ENCODE measurements around the gene TSKS.

Gene TSKS

DNA sequence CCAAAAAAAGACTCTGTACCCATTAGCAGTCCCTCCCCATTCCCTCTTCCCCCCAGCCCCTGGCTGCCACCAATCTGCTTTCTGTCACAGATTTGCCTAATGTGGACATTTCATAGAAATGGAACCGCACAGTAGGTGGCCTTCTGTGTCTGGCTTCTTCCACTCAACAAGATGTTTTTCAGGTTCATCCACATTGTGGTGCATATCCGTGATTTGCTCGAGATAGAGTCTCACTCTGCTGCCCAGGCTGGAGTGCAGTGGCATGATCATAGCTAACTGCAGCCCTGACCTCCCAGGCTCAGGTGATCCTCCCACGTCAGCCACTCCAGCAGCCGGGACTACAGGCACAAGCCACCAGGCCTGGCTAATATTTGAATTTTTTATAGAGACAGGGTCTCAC is 24.6 kb upstream of the TSKS start:
- H3K36me3 ChIP-seq (replicated peaks; ENCODE audit: low read depth, low read length): peaks cover 31% of the 10 kb centered on the region
- H3K79me2 ChIP-seq (ENCODE audit: low read length): no peaks in the 10 kb centered on the region
- H3K4me2 ChIP-seq (ENCODE audit: low read length): no peak overlapping the region
- no peak overlapping the region for H3K27ac ChIP-seq (ENCODE audit: low read length)
- no peak overlapping the region for H2AFZ ChIP-seq (ENCODE audit: low read depth, low read length)
- no peak overlapping the region for H3K9ac ChIP-seq (ENCODE audit: low read length)
- H4K20me1 ChIP-seq (ENCODE audit: insufficient read depth, low read length): no peaks in the 10 kb centered on the region
- TF ChIP-seq, protein P1, sequence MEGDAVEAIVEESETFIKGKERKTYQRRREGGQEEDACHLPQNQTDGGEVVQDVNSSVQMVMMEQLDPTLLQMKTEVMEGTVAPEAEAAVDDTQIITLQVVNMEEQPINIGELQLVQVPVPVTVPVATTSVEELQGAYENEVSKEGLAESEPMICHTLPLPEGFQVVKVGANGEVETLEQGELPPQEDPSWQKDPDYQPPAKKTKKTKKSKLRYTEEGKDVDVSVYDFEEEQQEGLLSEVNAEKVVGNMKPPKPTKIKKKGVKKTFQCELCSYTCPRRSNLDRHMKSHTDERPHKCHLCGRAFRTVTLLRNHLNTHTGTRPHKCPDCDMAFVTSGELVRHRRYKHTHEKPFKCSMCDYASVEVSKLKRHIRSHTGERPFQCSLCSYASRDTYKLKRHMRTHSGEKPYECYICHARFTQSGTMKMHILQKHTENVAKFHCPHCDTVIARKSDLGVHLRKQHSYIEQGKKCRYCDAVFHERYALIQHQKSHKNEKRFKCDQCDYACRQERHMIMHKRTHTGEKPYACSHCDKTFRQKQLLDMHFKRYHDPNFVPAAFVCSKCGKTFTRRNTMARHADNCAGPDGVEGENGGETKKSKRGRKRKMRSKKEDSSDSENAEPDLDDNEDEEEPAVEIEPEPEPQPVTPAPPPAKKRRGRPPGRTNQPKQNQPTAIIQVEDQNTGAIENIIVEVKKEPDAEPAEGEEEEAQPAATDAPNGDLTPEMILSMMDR (IDR thresholded peaks at IDR 0.05; ENCODE audit: low read depth, low read length): no peak
- no peak for TF ChIP-seq EZH2phosphoT487 (IDR thresholded peaks at IDR 0.05; ENCODE audit: low read depth)
- H3K4me1 ChIP-seq (ENCODE audit: low read length): no peaks in the 10 kb centered on the region
- H3K4me3 ChIP-seq (ENCODE audit: low read length): no peak overlapping the region
- no peaks in the 10 kb centered on the region for H3K27me3 ChIP-seq (ENCODE audit: low read depth, low read length)
- no peaks in the 10 kb centered on the region for H3K9me3 ChIP-seq (ENCODE audit: insufficient read depth, low read length)

DNA sequence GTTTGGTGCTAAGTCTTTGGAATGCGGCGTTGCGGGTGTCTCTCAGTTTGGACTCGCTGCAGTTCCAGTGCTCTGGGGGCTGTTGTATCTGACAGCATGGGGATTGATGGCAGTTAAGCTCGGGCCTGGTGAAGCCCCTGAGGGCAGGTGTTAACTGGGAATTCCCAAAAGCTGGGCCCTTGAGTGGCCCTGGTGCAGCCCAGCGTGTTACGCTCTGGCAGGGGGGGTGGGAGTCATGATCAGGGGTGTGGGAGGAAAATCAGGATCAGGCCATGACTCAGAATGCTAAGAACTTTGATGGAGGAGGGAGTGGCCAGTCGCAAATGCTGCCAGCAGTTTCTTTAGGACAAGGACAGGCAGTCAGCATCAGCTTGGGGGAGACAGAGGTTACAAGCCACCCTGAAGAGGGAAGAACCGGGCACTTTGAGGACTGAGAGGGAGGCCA is 23.3 kb upstream of the TSKS start:
- Histone ChIP-seq H3K4me2 (ENCODE audit: low read length) (no peak overlapping the region), H2AFZ (ENCODE audit: low read depth, low read length) (no peak overlapping the region), H3K4me1 (ENCODE audit: low read length) (no peaks in the 10 kb centered on the region), H3K4me3 (ENCODE audit: low read length) (no peak overlapping the region), H4K20me1 (ENCODE audit: insufficient read depth, low read length) (no peaks in the 10 kb centered on the region), H3K27ac (ENCODE audit: low read length) (no peak overlapping the region), H3K36me3 (replicated peaks; ENCODE audit: low read depth, low read length) (peaks cover 30% of the 10 kb centered on the region), H3K9me3 (ENCODE audit: insufficient read depth, low read length) (no peaks in the 10 kb centered on the region), H3K27me3 (ENCODE audit: low read depth, low read length) (no peaks in the 10 kb centered on the region), H3K79me2 (ENCODE audit: low read length) (no peaks in the 10 kb centered on the region), H3K9ac (ENCODE audit: low read length) (no peak overlapping the region)
- TF ChIP-seq EZH2phosphoT487 (IDR thresholded peaks at IDR 0.05; ENCODE audit: low read depth): no peak
- TF ChIP-seq, protein P1 (IDR thresholded peaks at IDR 0.05; ENCODE audit: low read depth, low read length): no peak

DNA sequence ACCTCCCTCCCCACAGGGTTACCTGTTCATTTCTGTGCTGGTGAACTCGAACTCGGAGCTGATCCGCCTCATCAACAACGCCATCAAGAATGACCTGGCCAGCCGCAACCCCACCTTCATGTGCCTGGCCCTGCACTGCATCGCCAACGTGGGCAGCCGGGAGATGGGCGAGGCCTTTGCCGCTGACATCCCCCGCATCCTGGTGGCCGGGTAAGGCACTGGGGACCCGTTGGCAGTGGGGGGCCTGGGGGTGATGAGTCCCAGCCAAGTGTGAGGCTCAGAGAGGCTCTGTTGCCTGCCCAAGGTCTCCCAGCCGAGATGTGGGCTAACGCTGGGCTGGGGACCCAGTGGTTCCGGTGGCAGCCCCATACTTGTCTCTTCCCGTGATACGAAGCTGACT is 19.4 kb upstream of the TSKS start:
- H3K9ac ChIP-seq (ENCODE audit: low read length): no peak overlapping the region
- peaks cover 24% of the 10 kb centered on the region for H3K36me3 ChIP-seq (replicated peaks; ENCODE audit: low read depth, low read length)
- H3K4me1 ChIP-seq (ENCODE audit: low read length): peaks cover 16% of the 10 kb centered on the region
- H3K27ac ChIP-seq (ENCODE audit: low read length): no peak overlapping the region
- H3K4me3 ChIP-seq (ENCODE audit: low read length): no peak overlapping the region
- no peaks in the 10 kb centered on the region for H3K27me3 ChIP-seq (ENCODE audit: low read depth, low read length)
- H4K20me1 ChIP-seq (ENCODE audit: insufficient read depth, low read length): no peaks in the 10 kb centered on the region
- H3K79me2 ChIP-seq (ENCODE audit: low read length): no peaks in the 10 kb centered on the region
- TF ChIP-seq, protein P1 (IDR thresholded peaks at IDR 0.05; ENCODE audit: low read depth, low read length): no peak
- no peak for TF ChIP-seq EZH2phosphoT487 (IDR thresholded peaks at IDR 0.05; ENCODE audit: low read depth)
- no peaks in the 10 kb centered on the region for H3K9me3 ChIP-seq (ENCODE audit: insufficient read depth, low read length)
- H2AFZ ChIP-seq (ENCODE audit: low read depth, low read length): no peak overlapping the region
- no peak overlapping the region for H3K4me2 ChIP-seq (ENCODE audit: low read length)

DNA sequence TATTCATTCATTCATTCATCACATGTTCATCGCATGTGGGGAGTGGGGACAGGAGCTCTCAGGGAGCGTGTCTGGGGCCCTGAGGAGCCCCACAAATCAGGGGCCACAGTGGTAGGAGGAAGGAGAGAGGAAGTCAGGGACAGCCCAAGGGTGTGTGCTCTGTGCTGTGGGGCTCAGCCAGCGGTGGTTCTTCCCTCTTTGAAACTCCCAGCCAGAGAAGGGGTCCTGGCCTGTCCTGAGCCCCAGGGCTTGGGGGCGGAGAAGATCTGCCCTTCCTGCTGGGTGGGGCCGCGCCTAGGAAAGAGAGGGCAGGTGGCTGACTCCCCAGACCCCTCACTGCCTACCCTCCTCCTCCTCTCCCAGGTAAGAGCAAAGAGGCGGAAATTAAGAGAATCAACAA is 18.3 kb upstream of the TSKS start:
- Histone ChIP-seq H3K36me3 (replicated peaks; ENCODE audit: low read depth, low read length) (peaks cover 24% of the 10 kb centered on the region), H3K79me2 (ENCODE audit: low read length) (no peaks in the 10 kb centered on the region), H3K27me3 (ENCODE audit: low read depth, low read length) (no peaks in the 10 kb centered on the region), H3K4me3 (ENCODE audit: low read length) (no peak overlapping the region), H3K9me3 (ENCODE audit: insufficient read depth, low read length) (no peaks in the 10 kb centered on the region), H2AFZ (ENCODE audit: low read depth, low read length) (no peak overlapping the region), H3K27ac (ENCODE audit: low read length) (no peak overlapping the region), H3K4me2 (ENCODE audit: low read length) (no peak overlapping the region), H3K9ac (ENCODE audit: low read length) (no peak overlapping the region), H4K20me1 (ENCODE audit: insufficient read depth, low read length) (no peaks in the 10 kb centered on the region), H3K4me1 (ENCODE audit: low read length) (peaks cover 16% of the 10 kb centered on the region)
- TF ChIP-seq, protein P1 (IDR thresholded peaks at IDR 0.05; ENCODE audit: low read depth, low read length): no peak
- no peak for TF ChIP-seq EZH2phosphoT487 (IDR thresholded peaks at IDR 0.05; ENCODE audit: low read depth)

All from OCI-LY3 (cell line).